Activated naive CD4-positive, alpha-beta T cell (primary cell): ENCODE results near the gene NR1H3.

Source experiments
- DNase-seq, 4 experiments: peaks; one replicate each; lab custom pipeline; 2025; lab: John Stamatoyannopoulos, UW

The NR1H3 gene

GRCh38 chr11:47244448-47245350 is 13.1 kb upstream of the NR1H3 start:
- DNase-seq, result no peak

DNA sequence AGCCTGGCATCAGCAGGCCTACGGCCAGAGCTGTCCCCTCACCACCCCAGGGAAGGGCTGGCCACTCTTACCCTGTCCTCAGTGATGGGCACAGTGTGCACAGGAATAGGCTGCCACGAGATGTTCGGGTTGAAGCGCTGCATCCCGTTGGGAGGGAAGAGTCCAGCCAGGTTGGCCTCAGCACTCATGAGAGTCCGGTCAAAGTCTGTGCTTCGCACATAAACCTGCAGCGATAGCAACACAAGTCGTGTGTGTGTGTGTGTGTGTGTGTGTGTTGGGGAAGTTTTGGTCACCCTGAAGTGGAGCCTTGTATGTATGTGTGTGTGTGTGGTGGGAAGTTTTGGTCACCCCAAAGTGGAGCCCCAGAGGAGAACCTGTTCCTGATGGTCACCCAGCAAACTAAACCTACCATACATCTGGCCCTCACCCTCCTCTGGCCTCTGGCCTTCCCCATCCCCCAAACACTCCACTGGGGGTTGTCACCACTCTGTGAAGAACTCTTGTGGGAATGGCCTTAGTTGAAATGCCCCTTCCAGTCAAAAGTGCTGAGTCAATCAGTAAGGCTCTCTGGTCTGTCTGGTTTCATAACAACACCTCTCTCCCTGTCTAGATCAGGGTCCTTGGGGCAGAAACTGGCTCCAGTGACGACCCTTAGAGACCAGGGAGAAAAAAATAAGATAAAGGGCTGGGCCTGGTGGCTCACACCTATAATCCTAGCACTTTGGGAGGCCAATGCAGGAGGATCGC is 12.0 kb upstream of the NR1H3 start:
- DNase-seq, result no peak

DNA sequence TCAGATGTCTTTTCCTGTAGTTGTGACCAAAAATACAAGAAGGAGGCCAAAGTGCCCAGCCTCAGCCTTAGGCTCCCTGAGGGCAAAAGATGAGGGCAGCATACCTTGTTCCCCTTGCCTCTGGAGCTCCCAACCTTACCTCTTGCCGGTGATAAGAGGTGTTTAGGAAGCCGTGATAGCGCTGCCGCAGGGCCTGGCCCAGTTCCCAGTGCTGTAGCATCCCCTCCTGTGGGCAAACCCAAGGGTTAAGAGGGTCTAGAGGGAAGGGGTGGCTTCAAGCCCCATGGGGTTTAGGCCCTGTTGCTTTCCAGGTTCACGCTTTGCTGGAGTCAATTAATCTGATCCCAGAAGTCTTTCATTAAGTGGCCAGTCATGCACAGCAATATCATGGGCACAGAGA is 10.3 kb upstream of the NR1H3 start:
- no peak for DNase-seq

DNA sequence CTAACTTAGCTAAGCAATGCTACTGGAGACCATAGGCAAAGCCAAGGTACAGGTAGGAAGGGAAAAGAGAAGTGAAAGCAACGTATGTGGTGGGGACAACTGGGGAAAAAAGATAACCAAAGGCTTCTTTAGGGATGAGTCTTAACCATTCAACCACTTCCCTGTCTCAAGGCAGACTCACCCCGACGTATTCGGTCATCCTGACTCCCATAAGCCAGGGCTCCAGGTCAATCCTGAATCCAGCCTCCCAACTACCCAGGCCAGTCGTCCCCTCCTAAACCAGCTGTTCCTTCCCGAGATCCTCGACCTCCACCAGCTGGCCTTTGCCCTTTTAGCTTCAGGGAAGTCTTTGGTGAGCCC is 9.5 kb upstream of the NR1H3 start:
- no peak for DNase-seq

DNA sequence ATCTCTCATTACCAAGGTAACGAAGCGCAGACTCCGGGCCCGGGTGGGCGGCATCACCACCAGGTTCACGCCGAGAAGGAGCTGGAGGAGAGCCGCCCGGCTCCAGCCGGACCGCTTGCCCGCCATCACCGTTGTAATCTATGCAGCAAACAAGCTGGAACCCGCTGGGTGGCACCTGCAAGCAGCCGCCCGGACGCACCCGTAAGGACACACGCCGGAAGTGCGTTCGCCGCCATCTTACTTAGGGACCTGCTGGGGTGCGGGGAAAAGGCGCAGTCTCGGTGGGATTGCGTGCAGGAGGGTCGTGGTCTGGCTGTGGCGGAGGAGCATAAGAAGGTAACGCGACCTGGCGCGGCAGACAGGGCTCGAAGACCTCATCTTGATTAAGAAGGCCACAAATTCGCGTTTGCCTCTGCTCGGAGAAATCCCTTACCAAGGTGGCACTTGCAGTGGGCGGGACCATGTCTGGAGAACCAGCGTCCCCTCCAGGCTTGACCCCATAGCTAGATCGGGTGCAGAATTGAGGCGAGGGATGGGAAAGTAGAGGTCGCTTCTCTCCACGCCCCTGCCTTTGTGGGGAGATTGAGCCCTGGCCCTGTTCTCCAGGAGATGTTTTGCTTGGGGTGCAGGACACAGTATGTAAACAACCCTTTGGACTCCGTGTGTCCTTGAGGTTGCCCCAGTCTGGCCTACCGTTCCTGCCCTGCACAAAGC is 9.0 kb upstream of the NR1H3 start, which contains the start of gene ACP2:
ACP2 (minus strand) TSS at position 151 of the 714 bp plus-strand sequence; CDS start at position 126, 25 bp downstream.
- peak; percentile 62 to 77 (median 70) for DNase-seq

GRCh38 chr11:47249378-47249715 is 8.4 kb upstream of the NR1H3 start:
- DNase-seq, result no peak

DNA sequence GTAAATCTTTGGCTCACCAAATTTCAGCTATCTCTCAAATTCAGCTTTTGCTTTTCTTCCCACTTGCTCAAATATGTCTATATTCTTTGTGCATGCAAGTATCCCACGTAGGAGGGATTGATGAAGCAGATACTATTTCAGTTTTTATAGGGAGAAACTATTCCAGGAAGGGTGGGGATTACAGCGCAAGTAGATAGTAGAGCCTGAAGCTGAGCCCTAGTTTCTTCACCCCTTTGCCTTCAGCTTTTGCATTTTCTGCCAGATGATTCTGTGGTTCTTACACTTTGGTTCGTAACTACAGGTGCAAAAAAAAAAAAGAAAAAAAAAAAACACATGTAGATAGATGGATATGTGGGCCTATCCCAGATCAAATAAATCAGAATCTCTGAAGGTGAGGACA is 6.0 kb upstream of the NR1H3 start:
- DNase-seq, result no peak

DNA sequence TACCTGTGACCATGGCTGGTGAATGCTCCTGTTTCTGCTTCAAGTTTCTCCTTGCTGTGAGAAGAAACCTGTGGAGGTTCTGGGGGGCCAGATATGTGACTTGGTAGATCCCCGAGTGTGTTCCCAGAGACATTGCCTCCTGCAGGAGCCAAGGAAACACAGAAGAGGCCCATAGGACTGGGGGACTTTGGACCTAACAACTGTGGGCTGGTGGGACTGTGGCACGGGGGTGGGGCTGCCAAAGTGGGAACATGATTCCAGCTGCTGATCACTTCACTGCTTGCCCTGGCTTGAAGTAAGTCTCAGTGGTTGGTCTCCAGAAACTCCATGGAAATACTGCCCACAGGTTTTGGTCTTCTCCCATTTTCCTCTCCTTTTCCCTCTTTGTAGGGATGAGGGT is 4.1 kb upstream of the NR1H3 start:
- DNase-seq, result no peak

- no peak for DNase-seq
Measured at GRCh38 chr11:47254386-47254785, 3.4 kb upstream of the NR1H3 start.

DNA sequence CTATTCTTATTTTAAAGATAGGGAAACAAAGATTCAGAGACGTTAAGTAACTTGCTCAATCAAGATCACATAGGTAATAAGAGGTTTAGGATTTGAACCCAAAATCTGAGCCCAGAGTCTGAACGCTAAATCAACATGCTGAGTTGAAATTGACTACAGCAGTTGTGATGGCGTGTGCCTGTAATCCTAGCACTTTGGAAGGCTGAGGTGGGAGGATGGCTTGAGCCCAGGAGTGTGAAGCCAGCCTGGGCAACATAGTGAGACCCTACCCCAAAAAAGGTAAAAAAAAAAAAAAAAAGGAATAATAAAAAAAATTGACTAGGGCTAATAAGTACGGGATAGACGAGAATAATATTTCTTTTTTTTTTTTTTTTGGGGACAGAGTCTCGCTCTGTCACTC is 1.4 kb upstream of the NR1H3 start:
- DNase-seq, result no peak

- DNase-seq, result no peak
Measured at GRCh38 chr11:47257177-47257516, 649 bp upstream of the NR1H3 start.

DNA sequence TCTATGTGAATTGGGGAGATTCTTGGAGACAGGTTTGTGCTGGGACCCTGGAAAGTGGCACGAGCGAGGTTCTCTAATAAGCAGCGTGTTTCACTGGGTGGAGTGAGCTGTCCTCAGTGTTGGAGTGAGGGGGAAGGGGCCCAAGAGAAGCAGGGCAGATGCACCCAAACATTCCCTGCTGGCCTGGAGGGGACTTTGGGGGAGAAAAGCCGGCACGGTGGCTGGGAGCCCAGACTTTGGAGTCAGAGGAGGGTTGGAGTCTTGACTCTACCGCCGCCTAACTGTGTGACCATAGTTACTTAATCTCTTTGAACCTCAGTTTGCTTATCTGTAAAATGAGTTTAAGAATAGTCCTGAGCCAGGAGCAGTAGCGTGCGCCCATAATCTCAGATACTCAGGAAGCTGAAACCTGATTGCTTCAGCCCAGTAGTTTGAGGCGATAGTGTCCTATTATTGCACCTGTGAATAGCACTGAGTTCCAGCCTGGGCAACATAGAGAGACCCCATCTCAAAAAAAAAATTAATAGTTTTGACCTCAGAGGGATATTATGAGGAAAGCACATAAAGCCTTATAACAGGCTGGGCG is 614 bp downstream of the NR1H3 start:
- DNase-seq, result no peak

DNA sequence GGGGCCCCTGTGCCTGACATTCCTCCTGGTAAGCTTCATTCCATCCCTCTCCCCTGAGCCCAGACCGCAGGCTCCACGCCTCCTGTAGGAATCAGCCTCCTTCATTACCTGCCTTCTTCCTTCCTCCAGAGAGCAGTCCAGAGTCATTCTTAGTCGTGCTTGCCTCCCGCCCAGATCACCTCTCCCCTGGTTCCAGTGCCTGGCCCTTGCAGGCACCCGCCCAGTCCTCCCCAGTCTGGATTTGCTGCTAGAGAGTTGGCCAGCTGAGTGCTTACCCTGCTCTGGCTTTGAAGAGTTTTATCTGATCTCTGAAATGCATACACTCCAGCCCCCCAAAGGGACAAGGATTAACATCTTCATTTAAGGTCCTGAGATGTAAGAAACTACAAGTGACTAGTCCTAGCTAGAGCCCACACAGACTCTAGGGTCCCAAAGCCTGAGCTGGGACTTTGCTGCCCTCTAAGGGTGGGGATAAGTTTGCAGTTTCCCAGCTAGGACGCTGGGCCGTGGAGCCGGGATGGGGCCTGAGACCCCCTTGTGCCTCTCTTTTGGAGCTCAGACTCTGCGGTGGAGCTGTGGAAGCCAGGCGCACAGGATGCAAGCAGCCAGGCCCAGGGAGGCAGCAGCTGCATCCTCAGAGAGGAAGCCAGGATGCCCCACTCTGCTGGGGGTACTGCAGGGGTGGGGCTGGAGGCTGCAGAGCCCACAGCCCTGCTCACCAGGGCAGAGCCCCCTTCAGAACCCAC is 1.6 kb downstream of the NR1H3 start:
- DNase-seq, result no peak

DNA sequence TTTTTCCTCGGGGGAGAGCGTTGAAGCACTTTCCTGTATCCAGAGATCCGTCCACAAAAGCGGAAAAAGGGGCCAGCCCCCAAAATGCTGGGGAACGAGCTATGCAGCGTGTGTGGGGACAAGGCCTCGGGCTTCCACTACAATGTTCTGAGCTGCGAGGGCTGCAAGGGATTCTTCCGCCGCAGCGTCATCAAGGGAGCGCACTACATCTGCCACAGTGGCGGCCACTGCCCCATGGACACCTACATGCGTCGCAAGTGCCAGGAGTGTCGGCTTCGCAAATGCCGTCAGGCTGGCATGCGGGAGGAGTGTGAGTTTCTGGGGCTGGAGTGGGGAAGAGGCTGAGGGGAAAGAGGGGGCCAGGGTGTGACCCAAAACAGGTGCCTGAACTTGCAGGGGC is 2.6 kb downstream of the NR1H3 start:
- no peak for DNase-seq

DNA sequence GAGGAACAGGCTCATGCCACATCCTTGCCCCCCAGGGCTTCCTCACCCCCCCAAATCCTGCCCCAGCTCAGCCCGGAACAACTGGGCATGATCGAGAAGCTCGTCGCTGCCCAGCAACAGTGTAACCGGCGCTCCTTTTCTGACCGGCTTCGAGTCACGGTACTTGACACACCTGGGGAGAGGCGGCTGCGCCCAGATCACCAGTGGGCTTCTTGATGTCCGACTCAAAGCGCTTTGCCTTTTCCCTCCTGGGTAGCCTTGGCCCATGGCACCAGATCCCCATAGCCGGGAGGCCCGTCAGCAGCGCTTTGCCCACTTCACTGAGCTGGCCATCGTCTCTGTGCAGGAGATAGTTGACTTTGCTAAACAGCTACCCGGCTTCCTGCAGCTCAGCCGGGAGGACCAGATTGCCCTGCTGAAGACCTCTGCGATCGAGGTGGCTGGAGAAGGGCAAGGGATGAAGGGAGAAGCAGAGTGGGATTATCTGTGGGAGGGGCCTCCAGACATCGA is 3.5 kb downstream of the NR1H3 start:
- no peak for DNase-seq

DNA sequence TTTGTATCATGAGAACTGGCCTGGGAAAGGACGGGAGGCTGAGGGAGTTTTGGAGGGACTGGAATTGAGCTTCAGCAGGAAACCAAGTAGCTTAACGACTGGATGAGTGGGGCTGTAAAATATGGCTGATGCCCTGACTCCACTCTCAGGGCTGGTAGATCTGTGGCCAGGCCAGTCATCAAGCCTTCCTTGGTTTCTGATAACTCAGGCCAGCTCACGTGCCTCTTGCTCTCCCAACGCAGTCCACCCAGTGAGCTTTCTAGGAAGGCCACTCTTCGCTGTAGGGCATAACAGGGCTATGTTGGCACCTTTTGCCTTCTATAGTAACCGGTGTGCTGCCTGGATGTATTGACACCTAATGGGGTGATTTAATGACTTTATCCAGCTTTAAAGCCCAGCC is 6.3 kb downstream of the NR1H3 start:
- DNase-seq, result no peak

GRCh38 chr11:47264521-47264920 is 6.7 kb downstream of the NR1H3 start:
- DNase-seq, result no peak

DNA sequence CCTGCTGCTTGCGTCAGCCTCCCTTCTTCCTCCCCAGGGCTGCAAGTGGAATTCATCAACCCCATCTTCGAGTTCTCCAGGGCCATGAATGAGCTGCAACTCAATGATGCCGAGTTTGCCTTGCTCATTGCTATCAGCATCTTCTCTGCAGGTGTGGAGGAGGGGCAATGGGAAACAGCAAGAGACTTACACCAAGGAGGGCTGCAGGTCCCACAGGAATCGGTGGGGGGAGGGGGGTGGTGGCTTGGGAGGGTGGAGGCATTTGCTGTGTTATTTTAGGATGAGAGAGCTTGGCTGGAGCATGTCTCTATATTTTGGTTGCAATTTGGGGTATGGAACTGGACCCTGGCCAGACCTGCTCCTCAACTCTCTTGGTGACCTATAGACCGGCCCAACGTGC is 10.1 kb downstream of the NR1H3 start:
- DNase-seq, result no peak

DNA sequence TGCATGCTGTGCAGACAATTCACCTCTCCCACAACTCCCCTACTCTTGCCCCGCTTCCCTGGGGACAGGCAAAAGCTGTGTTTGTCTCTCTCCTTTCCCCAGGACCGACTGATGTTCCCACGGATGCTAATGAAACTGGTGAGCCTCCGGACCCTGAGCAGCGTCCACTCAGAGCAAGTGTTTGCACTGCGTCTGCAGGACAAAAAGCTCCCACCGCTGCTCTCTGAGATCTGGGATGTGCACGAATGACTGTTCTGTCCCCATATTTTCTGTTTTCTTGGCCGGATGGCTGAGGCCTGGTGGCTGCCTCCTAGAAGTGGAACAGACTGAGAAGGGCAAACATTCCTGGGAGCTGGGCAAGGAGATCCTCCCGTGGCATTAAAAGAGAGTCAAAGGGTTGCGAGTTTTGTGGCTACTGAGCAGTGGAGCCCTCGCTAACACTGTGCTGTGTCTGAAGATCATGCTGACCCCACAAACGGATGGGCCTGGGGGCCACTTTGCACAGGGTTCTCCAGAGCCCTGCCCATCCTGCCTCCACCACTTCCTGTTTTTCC is 10.7 kb downstream of the NR1H3 start:
- no peak for DNase-seq

DNA sequence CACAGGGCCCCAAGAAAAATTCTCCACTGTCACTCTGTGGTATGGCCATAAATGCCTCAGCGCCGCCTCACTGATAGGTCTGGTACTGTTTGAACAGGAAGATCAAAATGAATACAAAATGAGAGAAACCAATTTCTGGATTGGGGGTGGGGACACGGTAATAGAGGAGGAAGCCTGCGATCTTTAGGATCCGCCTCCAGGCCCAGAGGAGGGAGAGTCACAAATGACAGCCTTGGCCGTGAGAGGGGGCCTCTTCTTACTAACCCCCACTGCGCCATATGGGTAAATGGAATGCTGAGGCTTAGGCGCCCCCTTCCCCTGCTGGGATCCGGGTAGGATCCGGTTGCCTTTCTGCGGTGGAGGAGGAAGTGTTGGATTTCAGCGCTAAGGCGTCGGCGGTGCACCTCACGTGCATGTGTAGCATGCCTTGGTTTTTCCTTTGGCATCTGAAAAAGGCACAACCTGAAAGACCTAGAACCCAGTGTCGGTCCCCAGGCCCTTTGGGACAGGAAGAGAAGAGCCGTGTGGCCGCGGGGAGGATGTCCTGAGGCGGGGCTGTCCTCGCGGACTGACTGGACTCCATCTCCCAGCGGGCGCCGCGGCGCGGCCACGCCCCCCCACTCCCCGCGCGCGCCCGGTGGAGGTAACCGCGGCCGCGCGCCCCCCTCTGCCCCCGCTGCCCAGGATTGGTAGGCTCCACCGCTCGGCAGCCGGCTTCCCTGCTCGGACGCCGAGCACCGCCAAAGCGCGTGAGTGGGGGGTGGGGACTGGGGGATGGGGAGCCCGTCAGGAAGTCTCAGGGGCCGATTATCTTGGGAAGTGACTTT is 11.4 kb downstream of the NR1H3 start:
- peak; percentile 76 to 85 (median 82) for DNase-seq
